Liver (tissue), 3 donors: ENCODE measurements around the gene UBAP1.
"Not testable (repeated sequence)": the region's sequence is repeated elsewhere in the genome, so short reads cannot be mapped to it uniquely, and the experiment has no call there.

Experiments
- CTCF ChIP-seq: fragments of 150-350 bp; IDR thresholded peaks from 2 replicates; pipeline ENCODE4 v1.5.1; 2017; ENCODE audit warnings: improper control_type of control experiment, low read depth, low read length; ENCODE audit not compliant: missing input control
- EGR1 ChIP-seq, 2 donors: IDR thresholded peaks; 2 replicates each; pipeline ENCODE4 v1.6.1; 2016 to 2018; ENCODE audit warnings: antibody characterized with exemption in 2 of 2, low read depth in 2 of 2
- FOXA2 ChIP-seq: IDR thresholded peaks from 2 replicates; pipeline ENCODE4 v1.6.1; 2016; ENCODE audit warnings: antibody characterized with exemption
- HNF4A ChIP-seq, 2 donors: conservative IDR thresholded peaks; 2 replicates each; pipeline ENCODE4 v1.6.1; 2016; ENCODE audit warnings: antibody characterized with exemption in 2 of 2, mild to moderate bottlenecking in 2 of 2
- HNF4G ChIP-seq: IDR thresholded peaks from 2 replicates; pipeline ENCODE4 v1.6.1; 2016; ENCODE audit warnings: antibody characterized with exemption
- MAX ChIP-seq: IDR thresholded peaks from 2 replicates; pipeline ENCODE4 v1.6.1; 2016; ENCODE audit warnings: antibody characterized with exemption
- RAD21 ChIP-seq, 2 donors: IDR thresholded peaks; 2 replicates each; pipeline ENCODE4 v1.6.1; 2016; ENCODE audit warnings: antibody characterized with exemption in 2 of 2, mild to moderate bottlenecking in 2 of 2
- REST ChIP-seq: IDR thresholded peaks from 2 replicates; pipeline ENCODE4 v1.6.1; 2016; ENCODE audit warnings: antibody characterized with exemption, mild to moderate bottlenecking
- RXRA ChIP-seq, 2 donors: IDR thresholded peaks; 2 replicates each; pipeline ENCODE4 v1.6.1; 2017 to 2018; ENCODE audit warnings: antibody characterized with exemption in 2 of 2, mild to moderate bottlenecking in 1 of 2
- SP1 ChIP-seq: IDR thresholded peaks from 2 replicates; pipeline ENCODE4 v1.6.1; 2018; ENCODE audit warnings: antibody characterized with exemption, mild to moderate bottlenecking
- TAF1 ChIP-seq: conservative IDR thresholded peaks from 2 replicates; pipeline ENCODE4 v1.6.1; 2016; ENCODE audit warnings: antibody characterized with exemption, mild to moderate bottlenecking
- YY1 ChIP-seq: IDR thresholded peaks from 2 replicates; pipeline ENCODE4 v1.6.1; 2016; ENCODE audit warnings: antibody characterized with exemption, mild to moderate bottlenecking
- ZBTB33 ChIP-seq: IDR thresholded peaks from 2 replicates; pipeline ENCODE4 v1.6.1; 2016; ENCODE audit warnings: antibody characterized with exemption
- donor health status: healthy.
- donor health status: healthy.

- not testable (repeated sequence) for TF ChIP-seq CTCF; SP1; YY1; REST; MAX; FOXA2; EGR1 (IDR thresholded peaks at IDR 0.05; ENCODE audit: low read depth in 2 of 2); RAD21 (IDR thresholded peaks at IDR 0.05); ZBTB33; TAF1; HNF4A (conservative IDR thresholded peaks at IDR 0.05); RXRA (IDR thresholded peaks at IDR 0.05); HNF4G
Measured at GRCh38 chr9:34217015-34217414, 38.2 kb downstream of the UBAP1 start.
